GM21723 (cell line): ENCODE results near the gene NOP9.
"Not testable (repeated sequence)": the region's sequence is repeated elsewhere in the genome, so short reads cannot be mapped to it uniquely, and the experiment has no call there.

ENCODE experiments used
- ATAC-seq: cut with Tn5 transposase; IDR thresholded peaks from one replicate; pipeline ENCODE4 v1.9.1; 2021; ENCODE audit warnings: mild to moderate bottlenecking, moderate library complexity; ENCODE audit not compliant: unreplicated experiment

NOP9 gene

DNA sequence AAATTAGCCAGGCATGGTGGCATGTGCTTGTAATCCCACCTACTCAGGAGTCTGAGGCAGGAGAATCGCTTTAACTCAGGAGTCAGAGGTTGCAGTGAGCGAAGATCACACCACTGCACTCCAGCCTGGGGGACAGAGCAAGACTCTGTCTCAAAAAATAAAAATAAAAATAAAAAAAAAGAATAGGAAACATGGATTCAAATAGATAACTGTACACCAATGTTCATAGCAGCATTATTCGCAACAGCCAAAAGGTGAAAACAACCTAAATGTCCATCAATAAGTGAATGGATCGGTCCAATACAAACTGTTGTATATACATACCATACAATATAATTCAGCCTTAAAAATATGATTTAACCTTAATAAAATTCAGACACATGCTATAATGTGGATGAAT lies 43.2 kb downstream of the NOP9 start:
- ATAC-seq, result no peak

DNA sequence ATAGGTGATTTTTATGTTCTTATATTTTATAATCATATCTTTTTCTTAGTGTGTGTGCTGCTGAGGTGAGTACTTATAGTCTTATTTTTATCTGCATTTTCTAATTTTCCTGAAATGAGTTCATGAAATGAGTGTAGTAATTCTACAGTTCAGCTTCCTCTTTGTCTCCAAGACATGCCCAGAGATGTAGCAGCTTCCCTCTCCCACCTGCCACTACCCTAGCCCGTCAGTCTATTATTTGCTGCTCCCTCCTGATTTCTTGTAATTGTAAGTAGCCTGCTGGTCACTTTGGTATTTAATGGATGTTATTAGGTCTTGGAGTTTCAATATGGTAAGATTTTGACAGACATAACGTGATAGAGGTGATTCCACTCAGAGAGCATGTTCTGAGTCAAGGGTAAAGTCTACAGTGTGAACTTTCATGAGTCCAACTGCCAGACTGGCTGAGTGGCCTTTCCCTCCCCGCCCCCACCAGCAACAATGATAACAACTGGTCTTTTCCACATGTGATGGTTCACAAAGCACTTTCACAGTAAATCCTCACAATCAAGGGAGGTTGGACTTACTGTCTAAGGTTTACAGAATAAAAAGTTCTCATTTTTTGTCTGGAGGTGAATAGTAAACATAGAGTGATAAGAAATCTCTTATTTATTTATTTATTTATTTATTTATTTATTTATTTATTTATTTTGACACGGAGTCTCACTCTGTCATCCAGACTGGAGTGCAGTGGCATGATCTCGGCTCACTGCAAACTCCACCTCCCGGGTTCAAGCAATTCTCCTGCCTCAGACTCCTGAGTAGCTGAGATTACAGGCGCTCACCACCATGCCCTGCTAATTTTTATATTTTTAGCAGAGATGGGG lies 44.4 kb downstream of the NOP9 start:
- ATAC-seq, result no peak

DNA sequence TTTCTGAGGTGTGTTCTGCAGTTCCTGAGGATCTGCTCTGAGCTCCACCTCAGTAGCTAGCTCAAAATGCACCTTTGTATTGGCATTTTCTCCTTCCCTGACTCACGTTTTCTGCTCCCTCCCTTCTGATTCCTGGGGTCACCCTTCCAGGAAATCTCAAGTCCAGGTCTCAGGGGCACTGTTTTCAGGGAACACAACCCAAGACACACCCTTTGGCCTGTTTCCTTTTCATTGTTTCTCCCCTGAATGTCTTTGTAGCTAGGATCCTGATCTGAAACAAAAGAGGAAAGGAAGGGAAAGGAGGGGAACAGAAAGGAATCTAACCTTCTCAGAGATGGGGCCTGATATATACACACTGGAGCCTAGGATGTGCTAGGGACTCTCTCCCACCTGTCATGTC lies 47.5 kb downstream of the NOP9 start:
- ATAC-seq, result no peak

DNA sequence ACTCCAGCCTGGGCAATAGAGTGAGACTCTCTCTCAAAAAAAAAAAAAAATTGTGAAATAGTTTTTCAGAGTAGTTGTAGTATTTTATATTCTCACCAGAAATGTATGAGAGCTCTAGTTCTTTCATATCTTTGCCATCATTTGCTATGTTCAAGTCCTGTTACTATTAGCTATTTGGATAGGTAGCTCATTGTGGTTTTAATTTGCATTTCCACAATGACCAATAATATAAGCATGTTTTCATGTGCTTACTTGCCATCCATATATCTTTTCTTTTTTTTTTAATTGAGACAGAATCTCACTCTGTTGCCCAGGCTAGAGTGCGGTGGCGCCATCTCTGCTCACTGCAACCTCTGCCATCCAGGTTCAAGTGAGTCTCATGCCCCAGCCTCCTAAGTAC lies 48.5 kb downstream of the NOP9 start:
- no peak for ATAC-seq

DNA sequence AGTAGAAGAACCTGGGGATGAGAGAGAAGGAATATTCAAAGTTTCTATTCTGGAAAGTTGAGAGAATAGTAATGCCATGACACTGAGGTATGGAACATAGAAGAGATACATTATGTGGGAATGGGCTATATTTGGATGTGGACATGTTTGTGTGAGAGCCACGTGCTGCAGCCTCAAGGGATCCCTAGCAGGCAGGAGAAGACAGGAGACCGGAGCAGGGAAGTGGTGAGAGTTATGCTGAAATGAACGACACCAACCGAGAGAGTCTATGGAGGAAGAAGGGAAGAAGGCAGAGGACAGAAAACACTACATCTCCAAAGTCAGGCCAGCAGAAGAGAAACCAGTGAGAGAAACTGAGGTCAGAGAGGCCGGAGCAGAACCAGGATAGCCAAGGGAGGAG lies 50.1 kb downstream of the NOP9 start:
- no peak for ATAC-seq

DNA sequence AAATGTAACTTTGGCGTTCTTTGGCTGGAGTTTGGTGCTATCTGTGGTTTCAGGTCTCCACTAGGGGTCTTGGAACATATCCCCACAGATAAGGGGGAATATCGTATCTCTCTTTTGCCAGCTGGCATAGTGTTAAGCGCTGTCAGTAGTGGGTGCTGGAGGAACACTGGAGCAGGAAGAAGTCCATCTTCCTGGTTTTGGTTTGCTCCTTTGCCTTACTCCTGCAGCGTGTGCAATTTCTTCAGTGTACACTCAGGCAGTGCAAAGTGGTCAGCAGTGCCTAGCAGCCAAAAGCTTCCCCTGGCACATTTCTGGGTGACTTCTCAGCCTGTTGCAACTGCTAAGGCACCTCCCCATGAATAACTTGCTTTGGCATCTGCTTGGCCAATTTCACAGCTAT lies 51.9 kb downstream of the NOP9 start:
- ATAC-seq, result no peak

DNA sequence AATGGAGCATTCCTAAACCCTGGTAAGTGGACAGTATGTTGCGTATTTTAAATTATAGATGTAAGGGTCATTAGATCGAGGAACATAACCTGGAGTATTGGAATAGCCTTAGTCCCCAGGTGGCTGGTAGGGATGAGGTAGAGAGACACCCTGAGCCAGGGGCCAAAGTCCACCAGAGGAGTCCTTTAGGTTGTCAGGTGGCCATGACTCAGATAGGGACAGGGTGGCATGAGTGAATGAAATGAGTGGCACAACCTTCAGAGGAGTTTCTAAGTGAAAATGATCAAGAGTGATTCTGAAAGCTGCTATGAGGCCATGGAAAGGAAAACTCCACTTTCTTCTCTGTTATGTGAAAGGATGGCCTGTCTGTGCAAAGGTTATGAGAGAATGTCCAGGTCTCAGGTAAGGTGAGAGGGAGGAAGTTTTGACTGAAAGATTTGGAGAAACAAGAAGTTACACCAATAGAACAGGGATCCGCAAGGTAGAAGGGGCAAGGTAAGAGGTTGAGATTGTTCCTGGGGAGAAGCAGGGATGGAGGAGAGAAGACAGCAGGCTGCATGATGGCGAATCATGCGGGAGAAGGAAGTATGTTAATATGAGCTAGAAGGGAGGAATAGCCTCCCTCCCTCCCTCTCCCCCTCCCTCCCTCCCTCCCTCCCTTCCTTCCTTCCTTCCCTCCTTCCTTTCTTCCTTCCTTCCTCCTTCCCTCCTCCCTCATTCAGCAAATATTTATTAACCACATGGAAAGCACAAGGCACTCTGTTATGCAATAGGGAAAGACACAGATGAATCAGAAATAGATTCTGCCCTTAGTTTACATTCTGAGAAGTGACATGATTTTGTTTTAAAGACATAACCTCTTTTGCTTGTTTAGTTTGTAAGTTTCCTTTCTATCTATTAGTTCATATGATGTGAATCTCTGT lies 54.2 kb downstream of the NOP9 start:
- no peak for ATAC-seq

DNA sequence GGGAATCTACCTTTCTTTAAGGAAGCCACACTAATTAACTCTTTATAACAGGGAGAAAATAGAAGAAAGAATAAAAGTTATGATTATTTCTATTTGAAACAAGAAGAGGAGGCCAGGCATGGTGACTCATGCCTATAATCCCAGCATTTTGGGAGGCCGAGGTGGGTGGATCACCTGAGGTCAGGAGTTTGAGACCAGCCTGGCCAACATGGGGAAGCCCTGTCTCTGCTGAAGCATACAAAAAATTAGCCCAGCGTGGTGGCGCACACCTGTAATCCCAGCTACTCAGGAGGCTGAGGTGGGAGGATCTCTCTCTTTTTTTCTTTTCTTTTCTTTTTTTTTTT lies 54.8 kb downstream of the NOP9 start:
- ATAC-seq, result not testable (repeated sequence)

DNA sequence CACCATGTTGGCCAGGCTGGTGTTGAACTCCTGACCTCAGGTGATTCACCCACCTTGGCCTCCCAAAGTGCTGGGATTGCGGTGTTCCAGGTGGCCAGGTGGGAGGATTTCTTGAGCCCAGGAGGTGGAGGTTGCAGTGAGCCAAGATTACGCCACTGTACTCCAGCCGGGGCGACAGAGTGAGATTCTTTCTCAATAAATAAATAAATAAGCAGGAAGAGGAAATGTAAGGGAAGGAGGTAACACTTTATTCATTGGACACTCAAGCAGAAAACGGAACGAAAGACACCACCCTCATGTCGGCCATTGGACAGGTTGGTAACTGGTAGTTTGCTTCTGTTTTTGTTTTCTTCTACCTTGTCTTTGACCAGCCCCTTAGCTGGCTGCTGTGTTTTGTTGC lies 55.4 kb downstream of the NOP9 start:
- ATAC-seq, result no peak

DNA sequence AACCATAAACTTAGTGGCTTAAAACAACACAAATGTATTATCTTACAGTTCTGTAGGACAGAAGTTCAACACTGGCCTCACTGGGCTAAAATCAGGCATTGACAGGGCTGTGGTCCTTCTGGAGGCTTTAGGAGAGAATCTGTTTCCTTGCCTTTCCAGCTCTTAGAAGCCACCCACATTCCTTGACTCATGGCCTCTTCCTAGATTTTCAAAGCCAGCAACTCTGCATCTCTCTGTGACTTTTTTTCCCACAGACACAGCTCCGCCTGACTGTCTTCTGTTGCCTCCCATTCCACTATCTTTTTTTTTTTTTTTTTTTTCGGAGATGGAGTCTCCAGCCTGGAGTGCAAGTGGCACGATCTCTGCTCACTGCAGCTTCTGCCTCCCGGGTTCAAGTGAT lies 56.6 kb downstream of the NOP9 start:
- no peak for ATAC-seq
